ENCODE data around the gene DCTN4.

- TF ChIP-seq CTCF (IDR thresholded peaks at IDR 0.05) (no peak), REST (IDR thresholded peaks at IDR 0.05; ENCODE audit: insufficient read depth in 1 of 2, low read depth in 2 of 2, low read length in 1 of 2) (no peak), POLR2AphosphoS5 (IDR thresholded peaks at IDR 0.05; ENCODE audit: low read depth, low read length) (no peak)
These were observed 55.1 kb downstream of the DCTN4 start for GRCh38 chr5:150703762-150704161.

All from Panc1 (cell line).